Adrenal gland (tissue), 12 donors: ENCODE data around the gene VPS18. TPM values are rescaled to one million over a fixed set of nuclear protein-coding genes. Genes with fewer than 3 reads are reported as not detected.

Source experiments
- DNase-seq, 7 donors: peaks; one replicate each; pipeline ENCODE4 v3.0.0-alpha.2; 2019 to 2020
- H3K27ac ChIP-seq, 5 donors: fragments of 200-600 bp; sonication (generic) in 4 of 5; 1 replicate in 3 of 5; 2 replicates in 2 of 5; pipeline versions ENCODE4 v1.5.1 to v1.8.0; 2016 to 2020; ENCODE audit warnings: mild to moderate bottlenecking in 1 of 5
- H3K27me3 ChIP-seq: fragments of 200-600 bp; 2 replicates; pipeline ENCODE4 v1.8.0; 2021
- H3K36me3 ChIP-seq, 2 donors: fragments of 200-600 bp; replicated peaks in 1 of 2; 1 replicate in 1 of 2; 2 replicates in 1 of 2; pipeline versions ENCODE4 v1.5.1 to v1.8.0; 2018 to 2022
- H3K4me1 ChIP-seq, 2 donors: fragments of 200-600 bp; replicated peaks in 1 of 2; 1 replicate in 1 of 2; 2 replicates in 1 of 2; pipeline versions ENCODE4 v1.5.1 to v1.8.0; 2018 to 2021
- H3K4me3 ChIP-seq, 4 donors: fragments of 200-600 bp; sonication (generic) in 3 of 4; one replicate each; pipeline ENCODE4 v1.5.1; 2016 to 2018
- H3K9me3 ChIP-seq, 3 donors: fragments of 200-600 bp; sonication (generic) in 1 of 3; replicated peaks in 1 of 3; 1 replicate in 2 of 3; 2 replicates in 1 of 3; pipeline versions ENCODE4 v1.5.1 to v1.8.0; 2016 to 2021
- POLR2A ChIP-seq, 2 donors: fragments of 450-650 bp; IDR thresholded peaks; one replicate each; pipeline ENCODE4 v1.6.1; 2017; ENCODE audit warnings: antibody characterized with exemption in 2 of 2, mild to moderate bottlenecking in 2 of 2, moderate library complexity in 1 of 2
- WGBS, 4 donors: extraction: QIAGEN DNeasy Blood & Tissue Kit in 2 of 4; methylation state at CpG; one replicate each; pipeline versions ENCODE4 v1.1.5 to v1.1.7; 2013 to 2017; 5-methylcytosine and 5-hydroxymethylcytosine counted together
- intact Hi-C, 2 donors: fragments of 100-400 bp; cut with DNase I; formaldehyde crosslinking; loops; one replicate each; pipeline versions ENCODE4 v1.14.1 to v1.15.0; 2022 to 2023
- polyA plus RNA-seq, 3 donors: library from polyadenylated mRNA; stranded (reverse); fragments of 200-250 nt in 2 of 3; fragments of 350-450 nt in 1 of 3; fragmentation: Illumina TruSeq in 1 of 3; extraction: RNeasy Lipid Tissue Mini Kit (QIAGEN cat#74804) in 1 of 3; gene quantifications; one replicate each; pipeline ENCODE4 v1.2.3, GENCODE V29; 2013 to 2014
- total RNA-seq, 9 donors: library from RNA; depleted of rRNA in 4 of 9; stranded (reverse); fragments of >200 nt in 4 of 9; fragments of 120-200 nt in 1 of 9; fragmentation: NEBNext Ultra II Directional in 1 of 9; extraction: Animal tissue kit (Norgen Biotek cat#: 25700) in 1 of 9; gene quantifications; one replicate each; pipeline versions ENCODE4 v1.1.0 to v1.2.4, GENCODE V29; 2013 to 2023
- TF ChIP-seq, protein P1 (sequence below), 6 experiments: fragments of 450-650 bp in 4 of 6; fragments of 200-600 bp in 2 of 6; sonication (generic) in 1 of 6; IDR thresholded peaks; 1 replicate in 5 of 6; 2 replicates in 1 of 6; pipeline versions ENCODE4 v1.5.1 to v1.8.0; 2016 to 2021; ENCODE audit warnings: antibody characterized with exemption in 6 of 6, mild to moderate bottlenecking in 2 of 6, moderate library complexity in 1 of 6
- donor health status: healthy with polysubstance abuse.
- donor health status: Bipolar disorder and iron deficiency.
- donor health status: DM: yes; HTN: yes; CAD: no.
- donor health status: DM: no; HTN: no; CAD: no.
- donor health status: DM: no; HTN: no; CAD: no.
- donor health status: DM: yes; HTN: yes; CAD: no.

VPS18 gene
- total and polyA plus RNA-seq, 12 donors, result 8.9 to 43.4 (median 30.0) TPM

DNA sequence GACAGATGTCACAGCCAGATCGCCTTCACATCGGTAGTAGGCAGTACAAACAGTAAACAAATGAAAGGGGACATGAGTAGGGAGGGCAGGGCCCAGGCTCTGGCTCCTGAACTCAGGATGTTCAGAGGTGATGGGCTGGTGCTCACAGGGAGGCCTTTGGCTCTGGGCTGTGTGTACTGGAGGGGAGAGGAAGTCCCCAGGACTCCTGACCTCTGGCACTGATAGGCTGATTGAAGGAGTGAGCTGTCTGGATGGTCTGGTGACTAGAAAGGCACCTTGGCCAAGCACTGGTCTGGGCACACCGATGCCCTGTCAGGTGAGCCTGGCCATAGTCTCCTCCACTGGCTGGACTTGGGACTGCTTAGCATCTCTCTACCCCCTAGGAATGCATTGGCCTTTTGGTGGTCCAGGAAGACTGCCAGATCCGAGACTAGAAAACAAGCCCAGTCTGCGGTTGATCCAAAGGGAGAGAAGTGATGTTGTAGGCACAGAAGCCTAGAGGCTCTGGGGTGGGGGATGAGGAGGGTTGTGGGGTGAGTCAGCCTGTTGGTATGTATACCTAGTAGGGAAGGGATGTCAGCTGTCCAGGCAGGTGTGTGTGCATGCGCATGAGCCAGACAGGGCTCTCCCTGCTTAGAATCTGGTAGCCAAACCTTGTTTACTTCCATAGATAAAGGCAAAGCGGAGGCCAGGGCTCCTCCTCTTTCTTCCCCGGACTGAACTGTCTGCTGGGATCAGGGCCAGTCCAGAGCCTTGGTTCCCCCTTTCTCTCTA lies 48.6 kb upstream of the VPS18 start:
- Histone ChIP-seq H3K27ac (no peak overlapping the region), H3K4me1 (peaks cover 7 to 15% of the 10 kb centered on the region in 2 donors), H3K27me3 (peaks cover 27% of the 10 kb centered on the region), H3K4me3 (no peak overlapping the region), H3K9me3 (no peaks in the 10 kb centered on the region), H3K36me3 (no peaks in the 10 kb centered on the region)
- DNase-seq, result no peak
- 86 to 90% (median 88%) methylated on average over 6 to 8 of the region's 8 CpGs for WGBS, 4 donors
- intact Hi-C loops, result no loop called here
- TF ChIP-seq, protein P1, sequence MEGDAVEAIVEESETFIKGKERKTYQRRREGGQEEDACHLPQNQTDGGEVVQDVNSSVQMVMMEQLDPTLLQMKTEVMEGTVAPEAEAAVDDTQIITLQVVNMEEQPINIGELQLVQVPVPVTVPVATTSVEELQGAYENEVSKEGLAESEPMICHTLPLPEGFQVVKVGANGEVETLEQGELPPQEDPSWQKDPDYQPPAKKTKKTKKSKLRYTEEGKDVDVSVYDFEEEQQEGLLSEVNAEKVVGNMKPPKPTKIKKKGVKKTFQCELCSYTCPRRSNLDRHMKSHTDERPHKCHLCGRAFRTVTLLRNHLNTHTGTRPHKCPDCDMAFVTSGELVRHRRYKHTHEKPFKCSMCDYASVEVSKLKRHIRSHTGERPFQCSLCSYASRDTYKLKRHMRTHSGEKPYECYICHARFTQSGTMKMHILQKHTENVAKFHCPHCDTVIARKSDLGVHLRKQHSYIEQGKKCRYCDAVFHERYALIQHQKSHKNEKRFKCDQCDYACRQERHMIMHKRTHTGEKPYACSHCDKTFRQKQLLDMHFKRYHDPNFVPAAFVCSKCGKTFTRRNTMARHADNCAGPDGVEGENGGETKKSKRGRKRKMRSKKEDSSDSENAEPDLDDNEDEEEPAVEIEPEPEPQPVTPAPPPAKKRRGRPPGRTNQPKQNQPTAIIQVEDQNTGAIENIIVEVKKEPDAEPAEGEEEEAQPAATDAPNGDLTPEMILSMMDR (IDR thresholded peaks at IDR 0.05), result no peak
- no peak for TF ChIP-seq POLR2A (IDR thresholded peaks at IDR 0.05)

- no peaks in the 10 kb centered on the region for H3K36me3 ChIP-seq
- intact Hi-C loops, result no loop called here
- no peak for DNase-seq
- H3K27me3 ChIP-seq, result peaks cover 27% of the 10 kb centered on the region
- TF ChIP-seq, protein P1 (IDR thresholded peaks at IDR 0.05), result no peak
- peaks cover 7 to 15% of the 10 kb centered on the region in 2 donors for H3K4me1 ChIP-seq
- H3K9me3 ChIP-seq, result no peaks in the 10 kb centered on the region
- H3K27ac ChIP-seq, result peak overlapping the region in 1 of 5 donors; percentile 61
- no peak overlapping the region for H3K4me3 ChIP-seq
Measured at GRCh38 chr15:40846841-40847222, 47.4 kb upstream of the VPS18 start.

- Histone ChIP-seq H3K27ac (peak overlapping the region in 1 of 5 donors; percentile 61), H3K36me3 (no peaks in the 10 kb centered on the region), H3K4me3 (no peak overlapping the region), H3K9me3 (no peaks in the 10 kb centered on the region), H3K27me3 (peaks cover 27% of the 10 kb centered on the region), H3K4me1 (peaks cover 7 to 15% of the 10 kb centered on the region in 2 donors)
- intact Hi-C loops, result no loop called here
- peak in 6 of 7 donors; percentile 20 to 56 (median 35) for DNase-seq
- WGBS, 4 donors, result 71 to 80% (median 75%) methylated on average over 7 of the region's 7 CpGs
- TF ChIP-seq, protein P1 (IDR thresholded peaks at IDR 0.05), result no peak
- TF ChIP-seq POLR2A (IDR thresholded peaks at IDR 0.05), result no peak
Measured at GRCh38 chr15:40847223-40847961, 46.9 kb upstream of the VPS18 start.

- WGBS, 4 donors, result 81 to 90% (median 85%) methylated on average over 8 of the region's 8 CpGs
- H3K36me3 ChIP-seq, result no peaks in the 10 kb centered on the region
- H3K27me3 ChIP-seq, result peaks cover 4% of the 10 kb centered on the region
- H3K27ac ChIP-seq, result no peak overlapping the region
- DNase-seq, result no peak
- TF ChIP-seq, protein P1 (IDR thresholded peaks at IDR 0.05), result no peak
- TF ChIP-seq POLR2A (IDR thresholded peaks at IDR 0.05), result no peak
- no peaks in the 10 kb centered on the region for H3K4me1 ChIP-seq
- H3K4me3 ChIP-seq, result no peak overlapping the region
- intact Hi-C loops, result no loop called here
- no peaks in the 10 kb centered on the region for H3K9me3 ChIP-seq
Measured at GRCh38 chr15:40850576-40851112, 43.6 kb upstream of the VPS18 start.
